Ecto neural progenitor cell (in vitro differentiated cells): ENCODE measurements around the gene CHST3.
"Not testable (repeated sequence)": the region's sequence is repeated elsewhere in the genome, so short reads cannot be mapped to it uniquely, and the experiment has no call there.

Source experiments
- DNase-seq: peaks from one replicate; pipeline ENCODE4 v3.0.0-alpha.2; 2018; ENCODE audit warnings: low spot score

CHST3 gene

DNA sequence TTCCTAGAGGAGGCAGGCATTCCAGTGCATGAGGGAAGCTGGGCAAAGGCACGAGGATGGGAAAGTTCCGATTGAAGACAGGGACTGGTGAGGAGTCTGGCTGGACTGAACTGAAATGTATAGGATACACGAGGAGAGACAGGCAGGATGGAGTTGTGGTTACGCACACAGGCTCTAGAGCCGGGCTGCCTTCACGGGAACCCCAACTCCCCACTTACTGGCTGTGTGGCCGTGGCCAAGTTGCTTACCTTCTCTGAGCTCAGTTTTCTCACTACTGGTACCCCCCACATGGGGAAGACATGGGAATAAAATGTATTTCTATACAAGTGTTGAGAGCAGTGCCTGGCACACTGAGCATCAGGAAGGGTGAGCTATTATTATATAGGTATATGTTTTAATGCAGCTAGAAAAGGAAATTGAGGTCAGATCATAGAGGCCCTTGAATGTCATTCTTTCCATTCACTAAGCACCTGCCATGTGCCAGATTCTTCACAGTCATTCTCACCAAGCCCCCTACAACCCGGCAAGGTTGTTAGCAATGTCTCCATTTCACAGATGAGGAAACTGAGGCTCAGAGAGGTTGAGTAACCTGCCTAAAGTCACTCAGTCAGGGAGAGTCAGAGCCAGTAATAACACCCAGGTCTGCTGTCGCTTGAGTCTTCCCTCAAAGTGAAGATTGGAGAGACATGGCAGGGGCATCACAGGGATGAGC, 9.7 kb downstream of the CHST3 start:
- DNase-seq = no peak

DNA sequence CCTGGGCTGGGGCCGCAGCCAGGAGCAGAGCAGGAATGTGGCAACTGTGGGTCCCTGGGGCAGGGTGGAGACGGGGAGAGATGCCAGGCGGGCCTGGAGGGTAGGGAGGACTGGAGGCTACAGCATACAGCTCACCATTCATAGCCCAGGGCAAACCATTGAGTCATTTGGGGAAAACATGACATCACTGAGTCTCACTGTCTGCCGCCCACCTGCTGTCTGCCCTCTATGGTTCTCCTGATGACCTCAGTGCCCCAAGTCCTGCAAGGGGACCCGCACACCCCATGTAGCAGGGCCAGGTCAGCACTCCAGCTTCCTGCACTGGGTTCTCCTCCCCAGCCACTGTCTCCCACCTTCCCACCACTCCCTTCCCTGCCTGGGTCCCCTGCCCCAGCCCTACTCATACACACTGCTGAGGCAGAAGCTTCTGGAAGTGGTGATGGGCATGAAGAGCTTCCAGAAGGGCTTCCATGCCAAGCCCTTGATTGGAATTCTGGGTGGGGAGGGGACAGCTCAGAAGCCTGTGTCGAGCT, 10.4 kb downstream of the CHST3 start:
- no peak for DNase-seq

DNA sequence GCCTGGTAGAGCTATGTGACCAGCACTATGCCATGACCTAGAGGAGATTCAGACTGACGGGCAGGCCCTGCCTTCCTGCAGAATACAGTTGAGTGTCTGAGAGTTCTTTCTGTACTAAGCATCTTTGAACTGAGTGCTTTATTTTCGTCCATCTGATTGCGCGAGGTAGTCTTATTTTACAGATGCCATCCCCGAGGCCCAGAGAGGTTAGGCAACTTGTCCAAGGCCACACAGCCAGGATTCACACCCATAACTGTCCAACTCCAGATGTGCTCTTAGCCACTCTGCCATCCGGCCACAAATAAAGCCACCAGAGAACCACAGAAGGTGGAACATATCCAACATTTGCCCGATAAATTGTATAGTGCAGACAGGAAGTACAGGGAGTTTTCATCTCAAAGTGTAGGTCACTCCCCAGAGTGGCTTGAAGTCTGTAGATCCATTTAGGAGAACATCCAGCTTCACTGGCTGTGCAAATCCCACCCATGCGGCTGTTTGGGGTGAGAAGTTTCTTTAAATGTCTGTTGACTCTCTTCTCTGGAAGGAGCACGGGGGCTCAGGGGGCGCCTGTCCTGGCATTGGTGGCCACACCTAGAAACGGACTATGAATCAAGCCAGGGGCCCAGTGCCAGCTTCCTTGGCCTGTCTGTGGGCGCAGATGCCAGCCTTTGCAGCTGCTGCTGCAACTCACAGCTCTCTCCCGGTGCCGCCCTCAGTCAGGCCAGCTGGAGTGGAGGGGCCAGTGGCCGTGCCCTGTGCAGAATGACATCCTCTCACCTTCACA, 11.1 kb downstream of the CHST3 start:
- no peak for DNase-seq

DNA sequence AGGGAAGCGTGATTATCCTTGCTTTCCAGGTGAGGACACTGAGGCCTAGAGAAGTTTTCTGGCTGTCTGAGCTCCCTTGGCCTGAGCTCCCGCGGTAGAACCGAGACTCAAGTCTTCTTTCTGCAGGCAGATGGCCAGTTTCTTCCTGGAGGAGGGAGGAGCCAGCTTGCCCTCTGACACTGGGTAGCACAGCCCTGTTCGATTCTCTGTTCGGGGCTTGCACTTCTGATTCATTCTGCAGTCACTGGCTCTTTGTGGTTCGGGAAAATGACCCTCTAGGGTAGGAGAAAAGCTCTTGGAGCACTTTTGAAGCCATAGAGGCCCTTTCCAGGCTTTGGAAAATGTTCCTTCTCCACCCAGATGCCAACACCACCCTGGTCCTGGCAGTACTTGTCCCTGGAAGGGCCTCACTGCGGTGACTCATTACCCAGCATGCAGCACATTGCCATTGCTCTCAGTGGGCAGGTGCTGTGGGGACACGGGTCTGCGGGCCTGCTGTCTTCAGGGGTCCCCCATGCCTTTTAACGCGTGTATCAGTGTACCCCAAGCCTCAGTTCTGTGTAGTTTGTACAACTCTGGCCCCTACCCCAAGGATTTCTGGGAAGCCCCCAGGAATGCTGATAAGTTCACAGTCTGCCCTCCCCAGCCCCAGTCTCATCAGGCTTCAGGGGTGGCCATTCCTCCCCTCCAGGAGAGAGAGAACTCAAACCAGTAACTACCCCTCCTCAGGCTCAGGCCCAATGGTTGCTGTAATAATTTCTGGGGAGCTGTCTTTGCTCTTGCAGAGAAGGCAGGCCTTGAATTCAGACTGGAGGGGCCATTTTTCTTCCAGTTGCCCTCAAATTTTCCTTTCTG, 11.9 kb downstream of the CHST3 start:
- DNase-seq = no peak

DNA sequence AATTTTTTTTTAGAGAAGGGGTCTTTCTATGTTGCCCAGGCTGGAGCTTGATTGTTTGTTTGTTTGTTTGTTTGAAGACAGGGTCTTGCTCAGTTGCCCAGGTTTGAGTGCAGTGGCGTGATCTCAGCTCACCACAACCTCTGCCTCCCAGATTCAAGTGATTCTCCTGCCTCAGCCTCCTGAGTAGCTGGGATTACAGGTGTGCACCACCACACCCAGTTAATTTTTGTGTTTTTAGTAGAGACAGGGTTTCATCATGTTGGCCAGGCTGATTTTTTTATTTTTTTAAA, 13.4 kb downstream of the CHST3 start:
- not testable (repeated sequence) for DNase-seq

DNA sequence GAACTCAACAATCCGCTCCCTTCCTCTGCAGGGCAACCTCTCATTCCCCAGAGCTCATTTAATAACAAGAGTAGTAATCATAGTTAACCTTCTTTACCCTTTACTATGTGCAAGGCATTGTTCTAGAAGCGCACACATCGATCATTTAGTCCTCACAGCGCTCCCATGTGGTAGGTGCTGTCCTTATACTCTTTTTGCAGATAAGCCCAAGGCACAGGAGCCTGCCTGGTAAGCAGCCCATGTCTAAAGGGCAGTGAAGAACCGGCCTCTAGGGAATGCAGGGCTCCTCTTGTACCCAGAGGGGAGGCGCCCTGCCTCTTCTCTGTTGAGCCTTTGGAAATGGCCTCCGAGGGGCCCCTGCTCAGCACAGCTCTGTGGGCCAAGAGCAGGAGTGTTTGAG, 14.3 kb downstream of the CHST3 start:
- no peak for DNase-seq

DNA sequence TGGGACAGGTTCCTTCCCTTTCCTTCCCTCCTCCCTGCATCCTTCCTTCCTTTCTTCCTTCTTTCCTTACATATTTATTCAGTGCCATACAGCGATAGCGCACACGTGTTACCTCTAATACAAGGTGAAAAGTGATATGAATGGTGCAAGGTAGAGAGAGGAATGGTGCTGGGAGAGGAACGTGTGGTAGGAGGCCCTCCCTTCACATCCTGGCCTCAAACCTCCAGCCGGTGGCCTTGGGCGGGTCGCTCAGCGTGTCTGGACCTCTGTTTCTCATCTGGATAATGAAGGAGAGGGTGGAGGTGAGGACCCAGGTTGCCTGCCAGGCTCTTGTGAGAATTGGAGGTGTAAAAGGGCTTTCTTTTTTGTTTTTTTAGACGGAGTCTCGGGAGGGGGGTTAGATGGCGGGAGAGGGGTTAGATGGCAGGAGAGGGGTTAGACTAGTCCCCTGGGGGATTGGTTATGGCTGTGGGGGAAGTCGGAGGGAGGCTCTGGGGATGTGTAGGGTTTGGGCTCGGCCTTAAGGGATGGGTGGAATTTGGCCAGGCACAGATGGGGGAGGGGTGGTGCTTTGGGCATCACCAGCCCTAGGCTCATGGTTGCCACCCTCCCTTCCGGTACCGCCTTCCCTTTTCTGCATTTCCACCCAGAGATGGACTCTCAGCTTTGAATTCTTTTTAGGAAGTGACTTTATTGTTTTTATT, 14.9 kb downstream of the CHST3 start:
- DNase-seq = no peak

DNA sequence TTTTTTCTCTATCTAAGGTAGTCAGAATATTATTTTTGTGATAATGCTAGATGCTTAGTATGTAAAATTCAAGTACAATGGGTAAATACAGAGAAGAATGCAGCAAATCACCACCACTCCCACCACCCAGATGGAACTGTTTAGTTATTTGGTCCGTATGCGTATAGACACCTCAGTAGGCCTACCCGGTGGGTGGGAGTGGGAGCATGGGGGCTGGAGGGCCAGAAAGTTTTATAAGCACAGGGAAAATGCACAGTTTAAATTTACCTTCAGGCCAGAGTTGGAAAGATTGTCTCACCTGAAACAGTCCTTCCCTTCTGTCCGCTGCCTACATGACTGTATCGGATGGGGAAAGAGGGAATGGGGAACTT, 15.5 kb downstream of the CHST3 start:
- DNase-seq = no peak

DNA sequence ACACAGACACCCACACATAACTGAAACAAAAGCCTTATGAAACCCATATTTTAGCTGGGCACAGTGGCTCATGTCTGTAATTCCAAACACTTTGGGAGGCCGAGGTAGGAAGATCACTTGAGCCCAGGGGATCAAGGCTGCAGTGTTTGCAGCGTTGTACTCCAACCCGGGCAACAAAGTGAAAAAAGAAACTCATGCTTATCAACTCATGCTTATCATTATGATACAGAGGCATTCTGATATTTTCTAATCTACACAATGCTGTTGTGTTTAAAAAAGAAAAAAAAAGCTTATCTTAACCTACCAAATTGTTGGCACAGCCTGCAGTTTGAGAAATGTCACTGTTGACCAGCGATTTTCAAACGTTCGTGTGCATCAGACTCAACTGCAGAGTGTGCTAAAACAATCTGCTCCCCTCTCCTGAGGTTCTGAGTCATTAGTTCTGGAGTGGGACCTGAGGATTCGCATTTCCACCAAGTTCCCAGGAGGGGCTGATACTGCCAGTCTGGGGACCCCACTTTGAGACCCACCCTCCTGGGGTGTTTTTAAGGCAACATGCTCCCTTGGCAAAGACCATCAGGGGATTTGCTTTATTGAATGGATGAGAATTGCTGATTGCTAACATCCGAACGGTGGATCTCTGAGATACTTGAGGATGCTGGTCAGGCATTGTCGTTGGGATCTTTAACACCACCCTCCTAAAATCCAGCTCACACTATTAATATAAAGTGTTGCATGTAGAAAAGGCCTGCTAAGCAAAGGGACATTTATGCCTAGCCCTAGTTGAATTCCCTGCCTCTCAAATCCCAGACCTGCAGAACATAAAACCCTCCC, 16.2 kb downstream of the CHST3 start:
- no peak for DNase-seq

DNA sequence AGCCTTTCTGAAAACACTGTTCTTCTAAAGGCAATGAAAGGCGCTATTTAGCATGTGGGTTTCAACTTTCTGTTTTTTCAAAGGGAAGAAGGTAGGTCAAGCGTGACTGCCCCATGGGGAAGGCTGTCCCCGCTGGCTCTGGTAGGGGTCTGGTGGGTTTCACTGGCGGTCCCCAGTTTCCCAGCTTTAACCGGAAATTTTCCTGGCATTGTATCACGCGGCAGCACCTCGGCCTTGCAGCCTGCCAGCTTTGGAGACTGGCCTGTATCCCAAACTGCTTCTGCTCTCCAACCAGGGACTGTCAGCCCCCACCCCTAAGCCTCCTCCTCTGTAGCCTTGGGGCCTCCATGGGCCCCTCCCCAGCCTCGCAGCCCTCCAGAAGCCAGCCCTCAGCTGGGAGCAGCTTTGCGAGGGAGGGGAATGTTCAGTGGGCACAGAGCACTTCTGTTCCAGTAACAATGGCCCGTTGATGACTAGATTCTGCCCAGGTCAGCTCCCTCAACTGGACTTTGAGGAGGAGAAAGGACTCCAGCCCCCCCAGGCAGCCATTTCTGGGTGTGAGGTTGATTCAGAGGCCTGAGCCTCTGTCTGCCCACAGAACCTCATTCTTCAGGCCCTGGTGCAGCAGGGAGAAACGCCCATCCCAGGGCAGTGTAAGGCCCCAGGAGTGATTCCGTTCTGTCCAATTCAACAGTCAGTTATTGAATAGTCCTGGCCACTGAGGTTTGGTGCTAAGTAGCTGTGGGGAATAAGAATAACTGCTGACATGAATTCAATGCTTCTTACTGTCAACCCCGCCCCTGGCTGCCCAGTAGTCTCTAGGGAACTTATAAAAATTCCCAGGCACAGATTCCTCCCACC, 17.1 kb downstream of the CHST3 start:
- peak; percentile 64 for DNase-seq

DNA sequence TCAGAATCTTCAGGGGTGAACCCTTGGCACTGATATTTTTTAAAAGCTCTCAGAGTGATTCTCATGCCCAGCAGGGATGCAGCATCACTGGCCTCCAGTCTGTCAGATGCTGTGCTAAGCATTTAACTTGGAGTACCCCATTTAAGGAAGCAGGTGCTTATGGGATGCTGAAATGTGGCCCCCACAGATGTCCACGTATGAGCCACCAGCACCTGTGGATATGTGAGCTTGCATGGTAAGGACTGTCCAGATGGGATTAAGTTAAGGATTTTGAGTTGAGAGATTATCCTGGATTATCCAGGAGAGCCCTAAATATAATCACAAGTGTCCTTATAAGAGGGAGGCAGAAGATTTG, 17.7 kb downstream of the CHST3 start:
- DNase-seq = no peak

DNA sequence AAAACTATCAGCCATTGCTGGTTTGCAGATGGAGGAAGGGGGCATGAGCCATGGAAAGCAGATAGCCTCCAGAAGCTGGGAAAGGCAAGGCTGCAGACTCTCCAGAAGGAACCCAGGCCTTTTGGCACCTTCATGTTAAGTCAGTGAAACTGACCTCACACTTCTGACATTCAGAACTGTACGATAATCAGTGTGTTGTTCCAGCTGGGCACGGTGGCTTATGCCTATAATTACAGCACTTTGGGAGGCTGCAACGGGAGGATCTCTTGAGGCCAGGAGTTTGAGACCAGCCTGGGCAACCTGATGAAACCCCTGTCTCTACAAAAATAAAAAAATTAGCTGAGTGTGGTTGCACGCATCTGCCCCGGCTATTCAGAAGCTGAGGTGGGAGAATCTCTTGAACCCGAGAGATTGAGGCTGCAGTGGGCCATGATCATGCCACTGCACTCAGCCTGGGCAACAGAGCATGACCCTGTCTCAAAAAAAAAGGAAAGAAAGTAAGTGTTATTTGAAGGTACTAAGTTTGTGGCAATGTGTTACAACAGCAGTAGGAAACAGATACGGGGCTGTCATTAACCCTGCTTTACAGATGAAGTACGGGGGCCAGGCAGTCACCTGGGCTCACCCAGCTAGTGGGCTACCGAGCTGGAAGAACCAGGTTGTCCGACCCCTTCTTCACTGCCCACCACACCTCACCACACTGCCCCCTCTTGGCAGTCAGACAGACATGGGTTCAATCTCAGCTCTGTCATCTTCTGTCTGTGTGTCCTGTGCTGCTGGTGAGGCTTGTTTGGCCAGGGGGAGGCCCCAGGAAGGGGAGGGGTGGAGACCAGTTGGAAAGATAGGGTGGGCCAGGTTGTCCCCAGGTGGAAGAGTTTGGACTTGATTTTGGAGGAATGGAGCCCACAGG, 18.3 kb downstream of the CHST3 start:
- no peak for DNase-seq

DNA sequence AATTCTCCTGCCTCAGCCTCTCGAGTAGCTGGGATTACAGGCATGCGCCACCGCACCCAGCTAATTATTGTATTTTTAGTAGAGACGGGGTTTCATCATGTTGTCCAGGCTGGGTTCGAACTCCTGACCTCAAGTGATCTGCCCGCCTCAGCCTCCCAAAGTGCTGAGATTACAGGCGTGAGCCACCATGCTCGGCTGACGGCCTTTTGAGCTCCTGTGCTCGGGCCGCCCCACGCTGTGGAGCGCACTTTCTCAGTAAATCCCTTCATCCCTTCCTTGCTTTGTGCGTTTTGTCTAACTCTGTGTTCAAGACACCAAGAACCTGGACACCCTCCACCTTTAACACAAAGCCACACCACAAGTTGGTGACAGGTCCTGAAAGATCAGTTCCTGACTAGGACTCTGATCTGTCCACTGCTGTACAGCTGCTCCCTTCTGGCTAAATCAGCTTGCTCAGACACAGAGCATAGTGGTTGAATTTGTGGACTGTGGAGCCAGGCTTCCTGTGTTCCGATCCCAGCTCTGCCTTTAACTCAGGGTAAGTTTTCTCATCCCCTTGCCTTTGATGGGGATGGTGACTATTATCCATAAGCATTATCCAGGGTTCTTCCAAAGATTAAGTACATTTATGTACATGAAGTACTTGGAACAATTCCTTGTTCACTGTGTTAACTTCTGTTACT, 20.1 kb downstream of the CHST3 start:
- no peak for DNase-seq

DNA sequence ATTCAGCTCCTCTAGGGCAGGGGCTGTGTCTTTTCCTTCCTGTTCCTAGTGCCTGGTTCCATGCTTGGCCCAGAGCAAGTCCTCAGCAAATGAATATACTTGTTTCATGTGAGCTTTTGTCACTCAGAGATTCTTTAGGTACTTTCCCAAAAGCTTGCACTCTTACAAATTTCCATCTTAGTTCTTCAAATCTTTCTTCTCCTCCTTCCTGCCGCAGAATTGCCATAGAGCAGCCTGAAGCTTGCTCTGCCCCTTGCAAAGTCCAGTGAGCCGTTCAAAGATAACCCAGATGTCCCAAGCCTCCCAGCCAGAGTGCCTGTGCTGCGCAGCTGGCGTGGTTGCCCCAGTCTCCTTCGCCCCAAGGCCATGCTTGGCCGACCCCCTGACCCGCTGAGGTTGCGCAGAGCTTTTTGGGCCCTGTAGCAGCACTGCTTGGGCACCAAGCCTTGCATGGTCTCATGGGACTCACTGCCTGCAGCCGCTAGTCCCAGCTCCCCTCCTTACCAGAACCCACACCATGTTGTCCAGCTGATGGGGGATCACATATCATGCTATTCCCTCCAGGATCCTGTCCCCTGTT, 20.7 kb downstream of the CHST3 start:
- no peak for DNase-seq

DNA sequence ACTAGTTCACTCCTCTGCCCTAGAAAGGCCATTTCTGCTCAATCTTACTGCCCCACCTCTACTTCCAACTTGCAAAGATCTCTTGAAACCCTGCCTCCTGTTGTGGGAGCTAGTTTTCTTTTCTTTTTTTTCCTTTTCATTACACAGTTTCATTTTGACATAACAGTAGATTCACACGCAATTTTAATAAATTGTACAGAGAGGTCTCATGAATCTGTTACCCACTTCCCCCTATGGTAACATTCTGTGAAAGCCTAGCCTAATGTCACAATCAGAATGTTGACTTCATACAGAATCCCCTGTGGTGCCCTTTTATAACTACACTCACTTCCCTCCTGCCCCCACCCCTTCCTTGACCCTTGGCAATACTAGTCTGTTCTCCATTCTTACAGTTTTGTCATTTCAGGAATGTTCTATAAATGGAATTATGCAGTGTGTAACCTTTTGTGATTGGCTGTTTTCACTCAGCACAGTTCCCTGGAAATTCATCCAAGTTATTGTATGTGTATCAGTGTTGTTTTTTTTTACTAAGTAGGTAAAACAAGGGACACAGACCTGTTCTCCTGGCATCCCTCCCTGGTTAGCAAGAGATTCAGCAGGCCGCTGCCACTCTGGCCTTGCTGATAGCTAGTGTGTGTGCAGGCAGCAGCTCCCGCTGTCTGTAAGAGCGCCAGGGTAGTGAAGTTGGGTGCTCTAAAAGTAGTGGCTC, 21.5 kb downstream of the CHST3 start:
- DNase-seq = no peak

DNA sequence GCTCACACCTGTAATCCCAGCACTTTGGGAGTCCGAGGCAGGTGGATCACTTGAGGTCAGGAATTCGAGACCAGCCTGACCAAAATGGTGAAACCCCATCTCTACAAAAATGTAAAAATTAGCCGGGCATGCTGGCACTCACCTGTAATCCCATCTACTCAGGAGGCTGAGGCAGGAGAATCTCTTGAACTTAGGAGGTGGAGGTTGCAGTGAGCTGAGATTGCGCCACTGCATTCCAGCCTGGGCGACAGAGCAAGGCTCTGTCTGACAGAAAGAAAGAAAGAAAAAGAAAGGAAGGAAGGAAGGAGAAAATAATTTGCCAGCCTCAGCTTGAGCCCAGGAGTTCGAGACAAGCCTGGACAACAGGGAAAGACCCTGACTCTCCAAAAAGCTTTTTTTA, 24.7 kb downstream of the CHST3 start:
- DNase-seq = not testable (repeated sequence)

DNA sequence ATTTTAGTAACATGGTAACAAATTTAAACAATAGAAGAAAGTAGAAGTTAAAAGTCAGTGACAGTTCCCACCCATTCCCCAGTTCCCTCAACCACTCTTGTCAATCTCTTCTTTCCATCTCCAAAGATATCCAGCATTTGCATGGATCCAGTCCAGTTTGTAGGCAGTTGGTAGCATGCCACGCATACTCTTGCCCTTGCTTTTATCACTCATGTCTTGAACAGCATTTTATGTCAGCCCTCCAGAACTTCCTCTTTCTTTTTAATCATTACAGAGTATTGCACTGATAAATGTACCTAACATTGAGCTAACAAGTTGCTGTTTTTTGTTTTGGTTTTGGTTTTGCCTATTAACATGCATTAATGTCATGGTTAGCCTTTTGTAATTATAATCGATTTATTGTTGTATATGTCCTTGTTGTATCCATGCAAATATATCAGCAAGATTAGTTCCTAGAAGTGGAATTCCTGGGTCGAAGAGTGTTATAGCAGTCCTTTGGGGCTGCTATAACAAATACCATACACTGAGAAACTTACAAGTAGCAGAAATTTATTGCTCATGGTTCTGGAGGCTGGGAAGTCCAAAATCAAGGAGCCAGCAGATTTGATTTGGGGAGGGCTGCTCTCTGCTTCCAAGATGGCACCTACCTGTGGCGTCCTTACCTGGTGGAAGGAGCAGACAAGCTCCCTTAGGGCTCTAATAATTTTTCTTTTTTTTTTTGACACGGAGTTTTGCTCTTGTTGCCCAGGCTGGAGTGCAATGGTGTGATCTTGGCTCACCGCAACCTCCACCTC, 25.7 kb downstream of the CHST3 start:
- no peak for DNase-seq
